Upper lobe of left lung (tissue), 6 donors: ENCODE data around the gene RASSF5. TPM values are rescaled to one million over a fixed set of nuclear protein-coding genes. Genes with fewer than 3 reads are reported as not detected.

Experiments
- ATAC-seq, 2 donors: fragments of 200-7000 bp; cut with Tn5 transposase; one replicate each; pipeline ENCODE4 v1.9.1; 2022; ENCODE audit warnings: mild to moderate bottlenecking in 2 of 2, moderate library complexity in 2 of 2; ENCODE audit not compliant: low FRiP score in 2 of 2
- DNase-seq, 2 donors: peaks; one replicate each; pipeline ENCODE4 v3.0.0-alpha.2; 2019 to 2020
- H3K27ac ChIP-seq, 4 donors: fragments of 200-600 bp; sonication (generic); one replicate each; pipeline ENCODE4 v1.5.1; 2016 to 2019
- H3K27me3 ChIP-seq, 4 donors: fragments of 200-600 bp; sonication (generic); one replicate each; pipeline ENCODE4 v1.5.1; 2017 to 2019
- H3K36me3 ChIP-seq, 4 donors: fragments of 200-600 bp; sonication (generic); one replicate each; pipeline ENCODE4 v1.5.1; 2016 to 2019
- H3K4me1 ChIP-seq, 4 donors: fragments of 200-600 bp; sonication (generic); one replicate each; pipeline ENCODE4 v1.5.1; 2018 to 2019
- H3K4me3 ChIP-seq, 4 donors: fragments of 200-600 bp; sonication (generic); one replicate each; pipeline ENCODE4 v1.5.1; 2017 to 2019; ENCODE audit warnings: mild to moderate bottlenecking in 2 of 4, moderate library complexity in 1 of 4
- H3K9me3 ChIP-seq, 4 donors: fragments of 200-600 bp; sonication (generic); one replicate each; pipeline ENCODE4 v1.5.1; 2018 to 2019
- EP300 ChIP-seq, 4 donors: sonication (generic); formaldehyde crosslinking; IDR thresholded peaks; one replicate each; pipeline ENCODE4 v1.5.1; 2017; ENCODE audit warnings: antibody characterized with exemption in 4 of 4, control low read depth in 2 of 4
- POLR2A ChIP-seq, 4 donors: fragments of 450-650 bp; IDR thresholded peaks; one replicate each; pipeline ENCODE4 v1.5.1; 2016 to 2017; ENCODE audit warnings: antibody characterized with exemption in 4 of 4, mild to moderate bottlenecking in 2 of 4
- POLR2AphosphoS5 ChIP-seq, 2 donors: sonication (generic); formaldehyde crosslinking; IDR thresholded peaks; one replicate each; pipeline ENCODE4 v1.5.1; 2017; ENCODE audit warnings: antibody characterized with exemption in 2 of 2
- WGBS, 2 donors: methylation state at CpG; one replicate each; pipeline ENCODE4 v1.1.5; 2017 to 2018; 5-methylcytosine and 5-hydroxymethylcytosine counted together
- total RNA-seq, 6 donors: library from RNA; depleted of rRNA in 4 of 6; stranded (reverse); fragments of >200 nt in 4 of 6; gene quantifications; one replicate each; pipeline versions ENCODE4 v1.1.0 to v1.2.1, GENCODE V29; 2016 to 2021
- TF ChIP-seq, protein P1 (sequence below), 6 experiments: fragments of 450-650 bp in 4 of 6; fragments of 200-600 bp in 2 of 6; sonication (generic) in 2 of 6; IDR thresholded peaks; one replicate each; pipeline ENCODE4 v1.5.1; 2016 to 2019; ENCODE audit warnings: antibody characterized with exemption in 6 of 6
- donor health status: DM: no; HTN: no; CAD: no; lungs with moderate emphysema.
- donor health status: DM: no; HTN: yes; CAD: no; lungs with severe emphysema.

Gene RASSF5
- total RNA-seq, 6 donors from 2014 or later = 47.2 to 61.1 (median 54.9) TPM

DNA sequence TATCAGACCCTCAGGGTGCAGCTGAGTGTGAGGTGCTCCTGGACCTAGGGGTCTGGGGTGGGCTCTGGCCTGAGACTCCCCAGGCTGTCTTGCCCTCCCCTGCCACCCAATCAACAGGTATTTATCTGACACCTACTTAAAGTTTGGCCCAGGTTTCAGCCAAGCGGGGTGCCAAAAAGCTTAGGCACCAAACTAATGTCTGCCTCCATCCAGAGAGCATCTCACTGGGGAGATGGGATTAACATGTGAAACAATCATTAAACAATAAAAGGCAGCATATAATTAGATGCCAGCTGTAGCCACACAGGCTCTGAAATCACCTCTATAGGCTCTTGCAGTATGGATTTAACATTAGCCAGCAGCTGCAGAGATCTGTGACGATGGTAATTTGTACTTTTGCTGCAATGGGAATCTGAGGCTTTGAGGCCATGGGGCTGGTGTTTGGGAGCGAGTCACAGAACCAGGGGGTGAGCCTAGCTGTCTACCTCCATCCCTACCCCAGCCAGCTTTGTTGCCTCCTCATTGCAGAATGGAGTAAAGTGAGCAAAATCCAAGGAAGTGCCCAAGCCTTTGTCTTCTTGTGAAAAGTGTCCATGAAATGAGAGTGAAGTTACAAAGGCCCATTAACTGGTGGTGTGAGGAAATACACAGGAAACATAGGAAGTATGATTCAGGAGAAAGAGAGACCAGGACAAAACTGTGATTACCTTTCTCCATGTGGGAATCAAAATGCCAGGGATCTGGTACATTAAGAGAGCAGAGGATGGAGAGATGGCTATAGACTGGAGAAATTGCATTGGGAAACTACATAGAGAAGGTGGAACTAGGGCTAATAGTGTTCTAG, 68.8 kb downstream of the RASSF5 start:
- DNase-seq = no peak
- Histone ChIP-seq H3K27me3 (no peaks in the 10 kb centered on the region), H3K4me3 (no peak overlapping the region), H3K27ac (peak overlapping the region; percentile 85 to 89 (median 87)), H3K9me3 (no peaks in the 10 kb centered on the region), H3K36me3 (no peaks in the 10 kb centered on the region), H3K4me1 (peaks cover 46 to 76% (median 62%) of the 10 kb centered on the region in 4 donors)
- no peak for ATAC-seq
- WGBS, 2 donors = 81 to 86% methylated on average over 3 of the region's 3 CpGs
- TF ChIP-seq, protein P1, sequence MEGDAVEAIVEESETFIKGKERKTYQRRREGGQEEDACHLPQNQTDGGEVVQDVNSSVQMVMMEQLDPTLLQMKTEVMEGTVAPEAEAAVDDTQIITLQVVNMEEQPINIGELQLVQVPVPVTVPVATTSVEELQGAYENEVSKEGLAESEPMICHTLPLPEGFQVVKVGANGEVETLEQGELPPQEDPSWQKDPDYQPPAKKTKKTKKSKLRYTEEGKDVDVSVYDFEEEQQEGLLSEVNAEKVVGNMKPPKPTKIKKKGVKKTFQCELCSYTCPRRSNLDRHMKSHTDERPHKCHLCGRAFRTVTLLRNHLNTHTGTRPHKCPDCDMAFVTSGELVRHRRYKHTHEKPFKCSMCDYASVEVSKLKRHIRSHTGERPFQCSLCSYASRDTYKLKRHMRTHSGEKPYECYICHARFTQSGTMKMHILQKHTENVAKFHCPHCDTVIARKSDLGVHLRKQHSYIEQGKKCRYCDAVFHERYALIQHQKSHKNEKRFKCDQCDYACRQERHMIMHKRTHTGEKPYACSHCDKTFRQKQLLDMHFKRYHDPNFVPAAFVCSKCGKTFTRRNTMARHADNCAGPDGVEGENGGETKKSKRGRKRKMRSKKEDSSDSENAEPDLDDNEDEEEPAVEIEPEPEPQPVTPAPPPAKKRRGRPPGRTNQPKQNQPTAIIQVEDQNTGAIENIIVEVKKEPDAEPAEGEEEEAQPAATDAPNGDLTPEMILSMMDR (IDR thresholded peaks at IDR 0.05) = no peak
- TF ChIP-seq EP300 (IDR thresholded peaks at IDR 0.05) = no peak
- no peak for TF ChIP-seq POLR2A (IDR thresholded peaks at IDR 0.05)
- no peak for TF ChIP-seq POLR2AphosphoS5 (IDR thresholded peaks at IDR 0.05)

DNA sequence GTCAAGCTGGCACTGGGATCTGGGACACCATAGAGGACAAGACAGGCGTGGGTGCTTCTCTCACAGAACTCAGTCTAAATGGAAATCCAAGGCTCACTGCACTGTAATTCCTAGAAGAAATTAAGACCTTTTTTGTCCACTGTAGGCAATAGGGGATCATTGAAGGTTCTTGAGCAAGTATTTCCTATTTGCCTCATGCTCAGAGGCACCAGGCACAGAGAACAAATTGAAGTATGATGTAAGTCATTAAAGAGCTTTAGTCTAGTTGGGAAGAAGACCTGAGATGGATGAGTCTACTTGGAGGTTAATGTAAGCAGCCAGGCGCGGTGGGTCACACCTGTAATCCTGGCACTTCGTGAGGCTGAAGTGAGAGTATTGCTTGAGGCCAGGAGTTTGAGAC, 70.3 kb downstream of the RASSF5 start:
- ATAC-seq (no peak), DNase-seq (peak in 1 of 2 donors; percentile 19)
- Histone ChIP-seq H3K36me3 (peaks cover 0 to 3% (median 0%) of the 10 kb centered on the region in 4 donors), H3K27ac (peak overlapping the region in 3 of 4 donors; percentile 87 to 89 (median 87)), H3K27me3 (no peaks in the 10 kb centered on the region), H3K4me1 (peaks cover 46 to 85% (median 67%) of the 10 kb centered on the region in 4 donors), H3K4me3 (no peak overlapping the region), H3K9me3 (no peaks in the 10 kb centered on the region)
- WGBS, 2 donors = 65 to 71% methylated on average over 4 of the region's 4 CpGs
- TF ChIP-seq POLR2A (IDR thresholded peaks at IDR 0.05) (no peak), EP300 (IDR thresholded peaks at IDR 0.05) (no peak), POLR2AphosphoS5 (IDR thresholded peaks at IDR 0.05) (no peak)
- TF ChIP-seq, protein P1 (IDR thresholded peaks at IDR 0.05) = no peak

DNA sequence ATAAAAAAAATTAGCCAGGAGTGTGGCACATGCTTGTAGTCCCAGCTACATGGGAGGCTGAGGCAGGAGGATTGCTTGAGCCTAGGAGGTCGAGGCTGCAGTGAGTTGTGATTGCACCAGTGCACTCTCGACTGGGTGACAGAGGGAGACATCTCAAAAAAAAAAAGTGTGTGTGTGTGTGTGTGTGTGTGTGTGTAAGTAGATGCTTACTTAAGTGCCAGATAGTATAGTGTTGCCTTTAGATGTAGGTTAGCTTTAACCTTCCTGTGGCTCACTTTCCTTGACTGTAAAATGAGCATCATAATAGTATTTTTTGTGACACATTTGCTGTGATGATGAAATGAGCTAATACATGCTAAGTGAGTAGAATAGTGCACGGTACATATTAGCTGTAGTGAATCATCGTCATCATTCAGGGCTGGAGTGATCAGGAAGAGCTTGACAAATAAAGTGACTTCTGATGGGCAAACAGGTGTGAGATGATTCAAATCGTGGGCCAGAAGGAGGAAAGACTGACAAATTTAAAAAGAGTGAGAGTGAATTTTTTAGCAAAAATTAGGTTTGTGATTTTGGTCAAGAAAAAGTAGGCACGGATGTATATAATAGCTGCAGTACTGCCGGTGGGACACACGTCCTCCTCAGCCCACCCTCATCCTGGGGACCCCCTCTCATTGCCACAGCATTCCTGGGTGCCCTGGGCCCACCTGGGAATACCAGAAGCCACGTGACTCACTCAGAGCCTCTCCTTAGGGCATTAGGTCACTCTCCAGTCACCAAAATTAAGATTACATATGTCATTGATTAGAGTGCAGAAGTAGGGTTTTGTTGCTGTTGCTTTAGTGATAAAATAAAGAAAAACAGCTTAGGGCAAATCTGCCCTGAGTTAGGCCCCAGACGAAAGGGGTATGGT, 71.0 kb downstream of the RASSF5 start:
- peaks cover 46 to 85% (median 73%) of the 10 kb centered on the region in 4 donors for H3K4me1 ChIP-seq
- H3K9me3 ChIP-seq = no peaks in the 10 kb centered on the region
- H3K36me3 ChIP-seq = peaks cover 0 to 6% (median 2%) of the 10 kb centered on the region in 4 donors
- peak overlapping the region; percentile 75 to 89 (median 78) for H3K27ac ChIP-seq
- TF ChIP-seq EP300 (IDR thresholded peaks at IDR 0.05) = no peak
- no peak for TF ChIP-seq POLR2AphosphoS5 (IDR thresholded peaks at IDR 0.05)
- no peak for TF ChIP-seq POLR2A (IDR thresholded peaks at IDR 0.05)
- TF ChIP-seq, protein P1 (IDR thresholded peaks at IDR 0.05) = no peak
- no peaks in the 10 kb centered on the region for H3K27me3 ChIP-seq
- ATAC-seq (no peak), DNase-seq (no peak)
- no peak overlapping the region for H3K4me3 ChIP-seq
- WGBS, 2 donors = 65 to 71% methylated on average over 10 of the region's 10 CpGs

DNA sequence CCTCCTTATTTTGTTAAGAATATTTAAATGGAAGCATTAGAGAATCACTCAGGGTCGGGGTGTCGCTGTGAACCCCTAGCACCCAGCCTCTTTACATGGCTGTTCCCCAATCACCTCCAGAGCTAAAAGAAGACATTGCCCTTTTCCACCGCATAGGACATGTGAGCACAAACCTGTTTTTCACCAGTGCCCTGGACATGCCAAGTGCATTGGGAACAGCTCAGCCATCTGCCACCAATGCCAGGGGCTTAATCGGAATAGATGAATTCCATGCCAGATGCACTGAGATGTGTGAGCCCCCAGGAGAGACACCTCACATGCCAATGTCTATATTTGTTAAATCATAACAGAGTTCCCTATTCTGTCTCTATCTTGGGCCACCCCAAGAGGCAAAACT, 71.6 kb downstream of the RASSF5 start:
- 91 to 96% methylated on average over 3 to 4 of the region's 4 CpGs for WGBS, 2 donors
- no peak for ATAC-seq
- H3K4me3 ChIP-seq = no peak overlapping the region
- no peaks in the 10 kb centered on the region for H3K27me3 ChIP-seq
- TF ChIP-seq EP300 (IDR thresholded peaks at IDR 0.05) = no peak
- no peak for TF ChIP-seq POLR2AphosphoS5 (IDR thresholded peaks at IDR 0.05)
- DNase-seq = no peak
- H3K4me1 ChIP-seq = peaks cover 51 to 85% (median 76%) of the 10 kb centered on the region in 4 donors
- H3K27ac ChIP-seq = peak overlapping the region; percentile 75 to 89 (median 78)
- peaks cover 3 to 12% (median 7%) of the 10 kb centered on the region in 4 donors for H3K36me3 ChIP-seq
- no peaks in the 10 kb centered on the region for H3K9me3 ChIP-seq
